Activated CD4-positive, alpha-beta T cell treated with anti-CD3 and anti-CD28 coated beads for 1 hour (primary cell): ENCODE measurements around the gene NECAP2.
"Not testable (repeated sequence)": the region's sequence is repeated elsewhere in the genome, so short reads cannot be mapped to it uniquely, and the experiment has no call there.

Experiments used
- DNase-seq: peaks from one replicate; pipeline ENCODE4 v3.0.0-alpha.2; 2020

NECAP2 gene

DNA sequence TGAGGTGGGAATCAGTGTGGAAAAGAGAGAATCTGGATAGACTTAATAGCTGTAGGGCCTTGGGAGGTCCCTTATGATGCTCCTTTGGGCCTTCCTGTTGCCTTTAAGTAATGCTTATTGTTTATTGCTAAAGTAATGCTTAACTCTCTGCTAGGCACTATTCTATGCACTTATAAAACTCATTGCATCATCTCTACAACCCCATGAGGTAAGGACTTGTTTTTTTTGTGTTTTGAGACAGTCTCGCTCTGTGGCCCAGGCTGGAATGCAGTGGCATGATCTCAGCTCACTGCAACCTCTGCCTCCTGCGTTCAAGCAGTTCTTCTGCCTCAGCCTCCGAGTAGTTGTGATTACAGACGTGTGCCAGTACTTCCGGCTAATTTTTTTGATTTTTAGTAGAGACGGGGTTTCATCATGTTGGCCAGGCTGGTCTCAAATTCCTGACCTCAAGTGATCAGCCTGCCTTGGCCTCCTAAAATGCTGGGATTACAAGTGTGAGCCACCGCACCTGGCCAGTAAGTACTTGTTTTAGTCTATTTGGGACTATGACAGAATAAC, 22.3 kb downstream of the NECAP2 start:
- DNase-seq: no peak

DNA sequence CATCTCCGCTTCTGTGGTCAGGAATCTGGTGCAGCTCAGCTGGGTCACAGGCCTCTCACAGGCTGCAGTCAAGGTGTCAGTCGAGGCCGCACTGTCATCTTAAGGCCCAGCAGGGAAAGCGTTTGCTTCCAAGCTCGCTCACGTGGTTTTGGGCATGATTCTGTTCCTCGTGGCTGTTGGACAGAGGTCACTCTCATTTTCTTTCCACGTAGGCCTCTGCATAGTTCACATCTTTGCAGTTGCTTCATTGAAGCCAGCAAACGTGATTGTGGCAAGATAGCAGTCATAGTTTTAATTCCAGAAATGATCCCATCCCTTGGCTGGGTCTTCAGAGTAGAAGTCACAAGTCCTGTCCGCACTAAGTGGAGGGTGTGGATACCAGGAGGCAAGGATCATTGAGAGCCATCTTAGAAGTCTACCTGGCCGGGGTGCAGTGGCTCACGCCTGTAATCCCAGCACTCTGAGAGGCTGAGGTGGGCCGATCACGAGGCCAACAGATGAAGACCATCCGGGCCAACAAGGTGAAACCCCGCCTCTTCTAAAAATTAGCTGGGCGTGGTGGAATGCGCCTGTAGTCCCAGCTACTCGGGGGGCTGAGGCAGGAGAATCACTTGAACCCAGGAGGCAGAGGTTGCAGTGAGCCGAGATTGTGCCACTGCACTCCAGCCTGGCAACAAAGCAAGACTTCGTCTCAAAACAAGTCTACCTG, 24.5 kb downstream of the NECAP2 start:
- no peak for DNase-seq

DNA sequence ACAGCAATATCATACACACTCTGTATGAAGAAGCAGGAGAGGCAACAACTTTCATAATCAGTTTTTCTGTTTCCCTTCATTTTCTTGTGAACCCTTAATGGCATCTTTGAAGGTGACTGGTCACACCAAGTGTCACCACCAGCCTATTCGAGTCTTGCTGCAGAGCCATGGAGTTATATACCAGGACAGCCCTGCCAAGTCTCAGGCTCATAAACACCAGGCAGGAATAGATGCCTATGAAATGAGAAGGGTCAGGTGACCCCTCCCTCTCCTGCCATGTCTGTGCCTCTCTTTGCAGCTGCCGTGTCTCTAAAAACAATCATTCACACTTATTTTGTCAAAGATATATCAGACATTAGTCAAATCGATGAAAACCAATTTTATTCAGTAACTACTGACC, 28.0 kb downstream of the NECAP2 start:
- no peak for DNase-seq

DNA sequence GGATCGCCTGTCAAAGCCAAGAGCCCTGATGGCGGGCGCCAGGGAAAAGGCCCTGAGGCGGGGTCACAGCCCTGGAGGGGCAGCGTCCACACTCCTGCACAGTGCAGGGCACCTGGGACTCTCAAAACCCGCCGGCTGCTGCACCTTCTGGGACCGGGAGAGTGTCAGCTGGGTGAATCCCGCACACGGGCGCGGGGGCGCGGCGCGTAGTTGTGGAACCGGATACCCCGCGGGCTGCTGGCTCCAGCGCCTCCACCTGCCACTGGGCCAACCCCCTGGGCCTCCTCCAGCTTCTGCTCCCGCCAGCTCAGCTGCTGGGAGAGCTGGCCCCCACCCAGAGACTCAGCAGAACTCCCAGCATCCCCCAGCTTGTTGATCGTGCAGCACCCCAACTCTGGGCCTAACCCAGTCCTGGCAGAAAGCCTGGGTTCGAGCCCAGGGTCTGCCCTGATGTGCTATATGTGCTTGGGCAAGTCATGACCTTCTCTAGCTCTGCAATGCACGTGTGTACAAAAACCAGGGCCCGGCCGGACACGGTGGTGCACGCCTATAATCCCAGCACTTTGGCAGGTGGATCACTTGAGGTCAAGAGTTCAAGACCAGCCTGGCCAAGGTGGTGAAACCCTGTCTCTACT, 33.8 kb downstream of the NECAP2 start:
- DNase-seq: no peak

DNA sequence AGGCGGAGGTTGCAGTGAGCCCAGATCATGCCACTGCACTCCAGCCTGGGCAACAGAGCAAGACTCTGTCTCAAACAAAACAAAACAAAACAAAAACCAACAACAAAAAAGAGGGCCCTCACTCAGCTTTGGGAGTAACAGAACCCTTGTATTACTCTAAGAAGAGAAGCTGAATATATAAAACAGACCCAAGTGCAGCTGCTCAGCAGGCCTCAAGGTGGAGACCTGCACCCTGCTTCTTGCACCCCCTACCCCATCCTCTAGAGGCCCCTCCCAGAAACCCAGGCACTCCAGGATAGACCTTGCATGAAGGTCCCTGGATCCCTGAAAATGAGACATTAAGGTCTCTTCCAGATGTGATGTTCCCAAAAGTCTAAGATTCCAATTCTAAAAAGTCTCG, 34.4 kb downstream of the NECAP2 start:
- not testable (repeated sequence) for DNase-seq

DNA sequence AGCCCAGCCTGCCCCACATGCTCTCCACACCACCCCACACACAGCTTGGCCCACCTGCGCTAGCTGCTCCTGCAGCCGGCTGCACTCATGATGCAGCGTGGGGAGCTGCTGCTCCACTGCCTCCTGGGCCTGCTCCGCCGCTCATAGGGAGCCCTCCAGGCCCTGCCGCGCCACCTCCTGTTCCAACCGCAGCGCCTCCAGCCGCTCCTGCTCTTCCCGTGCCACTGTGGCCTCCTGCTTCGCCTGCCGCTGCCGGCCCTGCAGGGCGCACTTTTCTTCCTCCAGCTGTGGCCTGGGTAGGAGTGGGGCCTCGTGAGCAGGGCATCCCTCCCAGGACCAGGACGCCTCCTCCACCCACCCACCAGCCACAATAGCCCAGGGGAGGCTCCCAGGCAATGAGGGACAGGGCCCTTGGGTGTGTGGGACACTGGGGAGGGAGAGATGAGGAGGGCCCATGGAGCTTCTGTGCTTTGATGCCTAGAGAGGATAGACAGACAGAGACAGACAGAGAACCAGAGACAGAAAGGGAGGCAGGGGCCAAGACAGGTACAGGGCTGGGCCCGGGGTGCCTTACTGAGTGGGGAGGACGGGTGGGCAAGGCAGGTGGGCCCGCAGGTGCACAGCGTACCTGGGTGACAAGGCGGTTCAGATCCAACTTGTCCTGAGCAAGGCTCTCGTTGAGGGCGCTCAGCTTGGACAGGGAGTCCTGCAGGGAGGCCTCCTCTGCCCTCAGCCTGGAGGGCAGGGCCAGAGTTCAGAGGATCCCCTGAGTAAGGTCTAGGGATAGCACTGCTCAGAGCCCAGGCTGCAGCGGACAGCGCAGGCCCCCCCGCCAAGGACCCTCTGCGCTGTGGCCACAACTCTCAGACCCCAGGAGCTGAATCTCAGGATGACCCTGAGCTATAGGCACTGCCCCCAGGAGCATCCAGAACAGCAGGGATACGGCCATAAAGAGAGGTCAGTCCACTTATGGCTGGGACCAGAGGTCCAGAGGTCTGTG, 35.5 kb downstream of the NECAP2 start:
- DNase-seq: not testable (repeated sequence)

DNA sequence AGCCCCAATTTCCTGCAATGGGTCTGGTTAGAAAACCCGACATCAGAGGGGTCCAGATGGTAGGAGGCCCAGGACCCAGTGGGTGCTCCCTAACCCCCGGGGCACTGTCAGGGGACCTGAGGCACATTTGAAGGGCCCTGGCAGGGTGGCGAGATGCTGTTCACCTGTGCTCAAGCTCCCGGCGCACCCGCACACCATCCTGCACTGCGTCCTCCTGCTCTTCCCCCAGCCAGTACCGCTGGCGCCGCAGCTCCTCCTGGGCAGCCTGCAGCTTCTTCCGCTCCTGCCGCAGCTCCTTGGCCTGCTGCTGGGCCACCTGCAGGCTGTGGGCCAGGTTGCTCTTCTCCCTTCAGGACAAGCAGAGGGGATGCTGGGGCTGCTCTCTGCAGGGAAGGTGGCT, 37.6 kb downstream of the NECAP2 start:
- DNase-seq: no peak

DNA sequence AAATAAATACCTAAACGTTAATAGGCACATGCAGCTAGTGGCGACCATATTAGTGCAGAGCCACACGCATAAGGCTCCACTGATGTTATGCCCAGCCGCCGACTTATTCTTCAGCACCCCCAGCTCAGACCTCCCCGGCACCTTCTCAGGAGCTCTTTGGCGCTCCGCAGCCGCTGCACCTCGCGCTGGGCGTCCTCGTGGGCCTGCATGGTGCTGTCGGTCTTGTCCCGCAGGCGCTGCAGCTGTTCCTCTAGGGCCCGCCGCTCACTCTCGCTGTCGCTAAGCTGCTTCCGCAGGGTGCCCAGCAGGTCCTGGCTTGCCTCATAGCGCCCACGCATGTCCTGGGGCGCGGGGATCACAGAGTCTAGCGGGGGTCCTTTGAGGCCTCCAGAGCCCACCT, 42.6 kb downstream of the NECAP2 start:
- DNase-seq: not testable (repeated sequence)

DNA sequence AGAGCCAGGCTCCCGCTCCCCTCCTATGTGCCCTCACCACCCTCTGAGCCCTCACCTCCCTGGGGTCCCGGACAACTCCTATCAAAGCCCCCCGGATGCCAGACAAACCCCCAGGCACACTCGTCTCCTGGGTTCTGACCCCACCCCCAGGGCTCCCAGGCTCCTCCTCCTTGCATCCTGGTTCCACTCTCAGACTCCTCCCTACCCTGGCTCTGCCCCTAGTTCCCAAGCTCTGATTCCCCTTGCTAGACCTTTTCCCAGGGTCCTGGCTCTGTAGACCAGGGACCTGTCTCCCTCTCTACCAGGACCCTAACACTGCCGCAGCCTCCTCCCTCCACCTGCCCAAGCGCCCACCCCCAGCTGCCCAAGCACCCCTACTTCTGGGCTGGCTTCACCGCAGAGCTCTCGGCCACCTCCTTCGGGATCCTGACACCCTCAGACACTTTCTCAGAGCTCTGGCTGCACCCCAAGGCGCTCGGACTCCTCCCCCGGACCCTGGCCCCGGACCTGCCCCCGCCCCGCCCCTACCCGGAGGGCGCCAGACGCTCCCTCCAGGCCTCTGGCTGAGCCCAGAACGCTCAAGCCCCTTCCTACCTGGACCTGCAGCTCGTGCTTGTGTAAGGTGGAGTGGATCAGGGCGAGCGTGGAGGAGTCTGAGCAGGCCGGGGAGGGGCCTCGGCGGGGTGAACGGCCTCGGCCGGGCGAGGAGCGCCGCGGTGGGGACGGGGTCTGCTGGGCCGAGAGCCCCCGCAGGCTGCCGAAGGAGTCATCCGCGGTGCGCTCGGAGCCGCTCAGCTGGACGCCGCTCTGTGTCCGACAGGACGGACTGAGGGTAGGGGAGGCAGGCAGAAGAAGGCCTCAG, 43.3 kb downstream of the NECAP2 start:
- DNase-seq: not testable (repeated sequence)

DNA sequence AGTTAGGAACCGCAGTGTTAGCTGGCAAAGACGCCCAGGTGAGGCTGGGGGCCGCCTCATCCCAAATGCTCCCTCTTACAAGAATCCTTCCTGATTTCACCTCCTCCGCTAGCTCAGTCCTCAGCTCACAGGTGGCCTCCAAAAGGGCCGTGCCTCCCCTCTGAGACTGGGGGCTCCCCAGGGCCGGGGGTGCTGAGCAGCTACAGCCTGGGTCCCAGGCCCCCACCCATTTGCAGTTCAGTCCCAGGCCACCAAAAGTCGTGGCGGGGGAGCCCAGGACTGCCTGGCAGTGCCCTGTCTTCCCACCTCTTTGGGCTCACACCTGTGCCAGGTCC, 43.9 kb downstream of the NECAP2 start:
- DNase-seq: no peak

DNA sequence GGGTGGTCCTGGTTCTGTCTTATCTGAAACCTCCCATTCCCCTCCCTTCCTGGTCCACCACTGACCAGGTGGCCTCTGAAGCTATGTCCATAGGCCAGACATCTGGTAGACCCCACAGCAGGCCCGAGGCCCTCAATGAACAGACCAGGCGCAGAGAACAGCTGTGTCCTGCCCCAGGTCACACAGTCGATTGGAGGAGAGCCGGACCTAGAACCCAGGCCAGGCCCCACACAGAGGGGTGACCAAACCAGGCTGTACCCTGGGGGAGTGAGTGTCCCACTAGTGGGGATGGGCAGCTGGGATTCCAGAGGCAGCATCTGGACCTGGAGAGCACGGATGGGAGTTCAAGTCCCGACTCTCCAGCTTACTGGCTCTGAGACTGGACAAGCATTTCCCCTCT, 44.4 kb downstream of the NECAP2 start:
- DNase-seq: no peak

DNA sequence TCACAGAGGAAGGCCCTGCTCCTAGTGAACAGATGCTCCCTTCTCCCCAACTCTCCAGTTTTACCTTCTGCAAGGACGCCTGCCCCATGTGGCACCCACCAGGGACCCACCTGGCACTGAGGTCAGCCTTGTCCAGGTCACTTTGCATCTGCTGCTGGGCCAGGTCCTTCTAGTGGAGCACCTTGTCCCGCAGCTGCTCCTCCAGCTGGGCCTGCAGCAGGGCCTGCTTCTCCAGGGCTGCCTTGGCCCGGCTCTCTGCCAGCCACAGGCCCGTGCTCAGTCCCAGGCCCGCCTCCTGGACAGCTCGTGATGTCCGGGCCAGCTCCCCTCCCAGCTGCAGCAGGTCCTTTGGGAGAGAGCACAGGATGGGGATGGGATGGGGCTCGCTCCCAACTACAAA, 45.8 kb downstream of the NECAP2 start:
- not testable (repeated sequence) for DNase-seq

DNA sequence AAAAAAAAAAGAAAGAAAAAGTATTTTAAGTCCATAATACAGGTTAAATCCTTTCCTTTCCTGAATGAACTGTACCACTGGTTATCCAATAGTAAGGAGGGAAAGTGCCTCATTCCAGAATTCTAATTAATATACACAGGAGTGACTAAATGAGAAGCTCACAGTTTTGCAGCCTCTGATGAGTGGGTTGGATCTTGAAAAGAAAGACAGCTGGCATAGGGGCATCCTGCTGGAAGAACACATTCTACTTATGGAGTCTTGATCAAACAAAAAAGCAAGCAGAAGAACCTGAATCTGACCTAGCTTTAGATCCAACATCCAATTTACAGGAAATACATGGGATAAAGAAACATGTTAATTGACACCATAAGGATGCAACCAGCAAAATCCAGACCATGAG, 46.5 kb downstream of the NECAP2 start:
- DNase-seq: not testable (repeated sequence)

DNA sequence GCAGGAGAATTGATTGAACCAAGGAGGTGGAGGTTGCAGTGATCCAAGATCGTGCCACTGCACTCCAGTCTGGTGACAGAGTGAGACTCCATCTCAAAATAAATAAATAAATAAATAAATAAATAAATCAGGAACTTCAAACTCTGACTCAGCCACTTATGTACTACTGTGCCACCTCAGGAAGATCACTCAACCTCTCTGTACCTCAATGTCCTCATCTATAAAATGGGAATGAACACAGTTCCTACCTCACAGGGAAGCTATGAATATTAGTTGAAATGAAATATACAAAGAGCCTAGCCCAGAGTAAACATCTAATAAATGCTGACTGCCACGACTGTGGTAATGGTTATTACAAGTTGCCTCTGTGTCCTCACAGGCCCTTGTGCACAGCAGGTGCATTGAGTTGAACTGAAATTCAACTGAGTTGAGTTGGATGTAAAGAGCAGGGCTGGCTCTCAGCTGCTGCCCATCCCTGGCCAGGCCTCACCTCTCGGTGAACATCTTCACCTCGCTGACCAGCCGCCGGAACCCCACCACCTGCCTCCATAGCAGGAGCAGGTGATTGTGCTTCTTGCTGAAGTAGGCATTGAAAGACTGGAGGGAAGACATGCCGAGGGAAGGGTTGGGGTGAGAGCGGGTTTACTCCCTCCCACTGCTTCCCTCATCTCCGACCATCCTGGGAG, 48.8 kb downstream of the NECAP2 start:
- not testable (repeated sequence) for DNase-seq

DNA sequence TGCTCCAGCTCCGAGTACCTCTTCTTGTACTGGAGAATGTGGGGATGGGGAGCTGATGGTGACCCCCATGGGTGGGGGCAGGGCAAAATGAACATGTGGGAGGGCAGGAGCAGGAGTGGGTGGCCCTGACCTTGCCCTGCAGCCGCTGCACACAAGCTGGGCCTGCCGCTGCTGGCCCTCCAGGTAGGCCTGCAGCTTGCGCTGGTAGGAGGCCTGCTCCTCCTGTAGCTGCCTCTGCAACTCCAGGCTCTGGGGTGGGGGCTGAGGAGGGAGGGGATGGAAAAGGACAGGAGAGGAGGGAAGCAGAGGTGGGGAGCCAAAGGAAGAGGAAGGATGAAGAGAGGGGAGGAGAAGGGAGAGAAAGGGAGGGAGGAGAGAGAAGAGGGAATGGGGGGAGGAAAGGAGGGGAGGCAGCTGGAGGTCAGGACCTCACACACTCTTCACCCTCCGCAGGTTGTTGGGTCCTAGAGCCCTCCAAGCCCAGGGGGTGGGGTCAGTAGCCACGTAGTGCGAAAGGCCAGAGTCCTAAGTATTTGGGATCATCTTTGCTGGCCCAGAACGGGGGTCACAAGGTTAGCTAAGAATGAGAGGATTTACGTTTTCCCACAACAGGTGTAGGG, 50.6 kb downstream of the NECAP2 start:
- no peak for DNase-seq

DNA sequence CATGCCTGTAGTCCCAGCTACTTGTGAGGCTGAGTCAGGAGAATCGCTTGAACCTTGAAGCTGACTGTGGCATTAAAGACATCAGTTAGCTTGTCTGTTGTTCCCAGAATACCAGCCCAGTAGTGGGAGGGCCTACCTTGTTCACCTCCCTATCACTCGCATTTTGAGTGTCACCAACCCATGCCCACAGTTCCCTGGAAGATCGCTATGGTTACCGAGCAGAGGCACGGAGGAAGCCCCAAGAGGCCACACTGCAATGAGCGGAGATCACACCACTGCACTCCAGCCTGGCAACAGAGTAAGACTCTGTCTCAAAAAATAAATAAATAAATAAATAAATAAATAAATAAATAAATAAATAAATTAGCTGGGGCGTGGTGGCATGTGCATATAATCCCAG, 52.4 kb downstream of the NECAP2 start:
- DNase-seq: not testable (repeated sequence)

DNA sequence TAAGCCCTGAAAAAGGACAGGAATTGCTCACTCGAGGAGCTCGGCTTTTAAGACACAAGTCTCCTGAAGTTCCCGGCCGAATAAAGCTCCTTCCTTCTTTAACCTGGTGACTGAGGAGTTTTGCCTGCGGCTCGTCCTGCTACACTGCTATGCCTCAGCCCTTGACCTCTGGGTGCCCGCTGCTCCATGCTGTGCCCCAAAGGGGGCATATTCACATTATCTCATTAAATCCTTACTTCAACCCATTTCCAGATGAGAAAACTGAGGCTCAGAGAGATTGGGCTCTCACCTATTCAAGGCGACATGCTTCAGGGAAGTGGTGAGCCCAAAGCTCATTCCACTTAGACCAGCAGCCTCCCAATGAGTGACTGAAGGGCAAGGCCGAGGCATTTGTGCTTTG, 53.2 kb downstream of the NECAP2 start:
- DNase-seq: not testable (repeated sequence)

DNA sequence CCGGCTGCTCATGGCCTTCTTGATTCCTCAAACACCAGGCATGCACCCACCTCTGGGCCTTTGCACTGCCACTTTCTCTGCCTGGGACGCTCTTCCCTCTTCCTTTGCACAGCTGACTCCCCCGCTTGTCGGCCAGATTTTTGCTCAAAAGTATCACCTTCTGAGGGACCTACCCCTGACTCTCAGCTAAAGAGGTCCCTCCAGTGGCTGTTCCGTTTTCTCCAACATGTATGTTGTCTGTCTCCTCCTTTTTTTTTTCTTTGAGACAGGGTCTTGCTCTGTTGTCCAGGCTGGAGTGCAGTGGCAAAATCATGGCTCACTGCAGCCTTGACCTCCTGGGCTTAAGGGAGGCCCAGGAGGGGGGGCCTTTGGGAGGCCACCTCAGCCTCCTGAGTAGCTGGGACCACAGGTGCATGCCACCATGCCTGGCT, 57.0 kb downstream of the NECAP2 start:
- DNase-seq: not testable (repeated sequence)

DNA sequence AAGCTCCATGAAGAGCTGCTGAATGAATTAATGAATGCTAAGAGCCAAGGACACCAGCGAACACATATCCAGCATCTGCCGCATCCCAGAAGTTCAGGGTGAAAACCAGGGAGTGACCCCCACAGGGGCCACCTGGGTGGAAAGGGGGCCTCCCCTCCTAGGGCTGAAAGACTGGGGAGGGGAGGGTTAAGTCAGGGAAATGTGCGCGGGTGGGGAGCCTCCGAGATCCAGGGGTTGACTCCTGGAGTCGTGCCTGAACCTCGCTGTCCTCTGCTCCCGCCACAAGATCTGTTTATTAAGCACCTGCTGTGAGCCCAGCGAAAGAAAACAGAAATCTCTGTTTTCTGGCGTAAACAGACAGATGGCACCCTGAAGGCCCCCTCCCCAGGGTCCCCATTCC, 57.5 kb downstream of the NECAP2 start:
- not testable (repeated sequence) for DNase-seq

DNA sequence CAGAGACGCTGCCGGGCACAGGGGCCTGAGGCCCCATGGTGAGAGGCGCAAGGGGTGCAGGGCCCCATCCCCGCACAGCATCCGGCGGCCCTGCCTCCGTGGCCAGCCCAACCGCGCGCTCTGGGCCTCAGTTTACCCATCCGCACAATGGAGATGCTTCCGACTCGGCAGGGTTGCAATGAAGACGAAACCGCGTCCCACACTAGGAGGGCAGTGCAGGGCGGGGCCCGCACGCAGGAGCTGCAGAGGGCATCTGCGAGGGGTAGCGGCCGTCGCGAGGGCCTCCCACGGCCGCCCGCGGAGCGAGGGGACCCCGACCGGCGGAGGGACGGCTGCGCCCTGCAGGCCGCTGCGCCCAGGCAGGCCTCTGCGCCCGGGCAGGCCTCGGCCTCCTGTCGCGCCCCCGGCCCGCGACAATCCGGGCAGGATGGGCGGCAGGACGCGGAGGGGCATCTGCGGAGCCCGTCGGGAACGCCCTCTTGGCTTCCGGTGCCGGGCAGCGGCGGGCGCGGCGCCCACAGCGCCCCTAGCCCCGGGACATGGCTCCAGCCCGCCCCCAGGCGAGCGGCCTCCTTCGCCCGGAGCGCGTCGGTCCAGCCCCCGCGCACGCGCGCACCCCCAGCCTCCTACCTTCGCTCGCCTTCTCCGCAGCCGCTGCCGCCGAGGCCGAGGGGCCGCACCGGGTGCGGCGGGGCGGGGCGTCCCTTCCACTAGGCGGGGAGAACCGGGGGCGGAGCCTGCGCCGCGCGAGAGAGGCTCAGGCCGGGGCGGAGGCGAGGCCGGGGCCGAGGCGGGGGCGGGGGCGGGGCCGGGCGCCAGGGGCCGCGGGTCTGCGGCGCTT, 58.3 kb downstream of the NECAP2 start:
- peak; percentile 77 for DNase-seq
